NCI-H460 (cell line): ENCODE results near the gene SPTBN1. TPM values are rescaled to one million over a fixed set of nuclear protein-coding genes. Genes with fewer than 3 reads are reported as not detected.

ENCODE experiments used
- DNase-seq: peaks from one replicate; pipeline ENCODE4 v3.0.0-alpha.2; 2016; ENCODE audit warnings: low read depth; ENCODE audit errors: extremely low read depth
- total RNA-seq: library from RNA; depleted of rRNA; stranded (reverse); fragments of >200 nt; shearing (Covaris generic); gene quantifications from 2 replicates; pipeline ENCODE4 v1.2.3, GENCODE V29; 2014

SPTBN1 gene
- total RNA-seq, 1 experiment from 2014 or later = 266 TPM

- DNase-seq = no peak
Measured at GRCh38 chr2:54641988-54642387, 185.9 kb downstream of the SPTBN1 start.

- no peak for DNase-seq
Measured at GRCh38 chr2:54642677-54643430, 186.7 kb downstream of the SPTBN1 start.

GRCh38 chr2:54644236-54644635, 188.1 kb downstream of the SPTBN1 start:
- DNase-seq = no peak

GRCh38 chr2:54646170-54646927, 190.2 kb downstream of the SPTBN1 start:
- no peak for DNase-seq

GRCh38 chr2:54648256-54648655, 192.1 kb downstream of the SPTBN1 start:
- no peak for DNase-seq

- DNase-seq = no peak
Measured at GRCh38 chr2:54649191-54649590, 193.1 kb downstream of the SPTBN1 start.

- DNase-seq = no peak
Measured at GRCh38 chr2:54649633-54650032, 193.5 kb downstream of the SPTBN1 start.

- no peak for DNase-seq
Measured at GRCh38 chr2:54650612-54651011, 194.5 kb downstream of the SPTBN1 start.

- DNase-seq = no peak
Measured at GRCh38 chr2:54651291-54651690, 195.2 kb downstream of the SPTBN1 start.

- DNase-seq = no peak
Measured at GRCh38 chr2:54652540-54652939, 196.4 kb downstream of the SPTBN1 start.

GRCh38 chr2:54653572-54654204, 197.6 kb downstream of the SPTBN1 start:
- no peak for DNase-seq

GRCh38 chr2:54655046-54655809, 199.1 kb downstream of the SPTBN1 start:
- DNase-seq = no peak

- DNase-seq = no peak
Measured at GRCh38 chr2:54656863-54657262, 200.7 kb downstream of the SPTBN1 start.

GRCh38 chr2:54657664-54658083, 201.5 kb downstream of the SPTBN1 start:
- peak; percentile 59 for DNase-seq

- no peak for DNase-seq
Measured at GRCh38 chr2:54658564-54659071, 202.5 kb downstream of the SPTBN1 start.

- no peak for DNase-seq
Measured at GRCh38 chr2:54659527-54659926, 203.4 kb downstream of the SPTBN1 start.

GRCh38 chr2:54660752-54661151, 204.6 kb downstream of the SPTBN1 start:
- DNase-seq = no peak

- no peak for DNase-seq
Measured at GRCh38 chr2:54663424-54664030, 207.4 kb downstream of the SPTBN1 start.

- DNase-seq = no peak
Measured at GRCh38 chr2:54664238-54664786, 208.2 kb downstream of the SPTBN1 start.

- DNase-seq = peak; percentile 48
Measured at GRCh38 chr2:54665436-54665856, 209.3 kb downstream of the SPTBN1 start.
